ENCODE measurements around the gene RNF123. TPM values are rescaled to one million over a fixed set of nuclear protein-coding genes. Genes with fewer than 3 reads are reported as not detected.

The RNF123 gene
- total RNA-seq, 1 donor from 2014 or later: 49.9 TPM

GRCh38 chr3:49650637-49651036 is 38.7 kb upstream of the RNF123 start:
- no peak for TF ChIP-seq CTCF (conservative IDR thresholded peaks at IDR 0.05)
- H3K9me3 Mint-ChIP-seq: no peaks in the 10 kb centered on the region
- H3K4me3 Mint-ChIP-seq: no peak overlapping the region
- no peak overlapping the region for H3K27ac Mint-ChIP-seq
- H3K27me3 Mint-ChIP-seq: no peaks in the 10 kb centered on the region
- peaks cover 5% of the 10 kb centered on the region for H3K4me1 Mint-ChIP-seq (ENCODE audit: unreplicated experiment)
- no peaks in the 10 kb centered on the region for H3K36me3 Mint-ChIP-seq
- DNase-seq (ENCODE audit: extremely low spot score, unreplicated experiment): no peak

- no peak overlapping the region for H3K27ac Mint-ChIP-seq
These were observed 37.0 kb upstream of the RNF123 start for GRCh38 chr3:49652218-49652902.

GRCh38 chr3:49652903-49653415 is 36.4 kb upstream of the RNF123 start:
- Mint-ChIP-seq H3K4me1 (ENCODE audit: unreplicated experiment) (peaks cover 5% of the 10 kb centered on the region), H3K4me3 (no peak overlapping the region), H3K27ac (no peak overlapping the region), H3K9me3 (no peaks in the 10 kb centered on the region), H3K27me3 (no peaks in the 10 kb centered on the region), H3K36me3 (no peaks in the 10 kb centered on the region)
- no peak for DNase-seq (ENCODE audit: extremely low spot score, unreplicated experiment)
- no peak for TF ChIP-seq CTCF (conservative IDR thresholded peaks at IDR 0.05)

More at GRCh38 chr3:49652218-49652902, 37.0 kb upstream of the RNF123 start:
- no peaks in the 10 kb centered on the region for H3K36me3 Mint-ChIP-seq
- no peaks in the 10 kb centered on the region for H3K27me3 Mint-ChIP-seq
- H3K4me1 Mint-ChIP-seq (ENCODE audit: unreplicated experiment): peaks cover 5% of the 10 kb centered on the region
- DNase-seq (ENCODE audit: extremely low spot score, unreplicated experiment): no peak
- H3K9me3 Mint-ChIP-seq: no peaks in the 10 kb centered on the region
- no peak for TF ChIP-seq CTCF (conservative IDR thresholded peaks at IDR 0.05)
- no peak overlapping the region for H3K4me3 Mint-ChIP-seq

- no peaks in the 10 kb centered on the region for H3K36me3 Mint-ChIP-seq
- TF ChIP-seq CTCF (conservative IDR thresholded peaks at IDR 0.05): no peak
- H3K4me3 Mint-ChIP-seq: no peak overlapping the region
- DNase-seq (ENCODE audit: extremely low spot score, unreplicated experiment): no peak
- peaks cover 9% of the 10 kb centered on the region for H3K4me1 Mint-ChIP-seq (ENCODE audit: unreplicated experiment)
- H3K27me3 Mint-ChIP-seq: no peaks in the 10 kb centered on the region
- no peak overlapping the region for H3K27ac Mint-ChIP-seq
- H3K9me3 Mint-ChIP-seq: no peaks in the 10 kb centered on the region
These were observed 35.7 kb upstream of the RNF123 start for GRCh38 chr3:49653621-49654020.

- peaks cover 14% of the 10 kb centered on the region for H3K4me1 Mint-ChIP-seq (ENCODE audit: unreplicated experiment)
- H3K27ac Mint-ChIP-seq: no peak overlapping the region
- no peaks in the 10 kb centered on the region for H3K36me3 Mint-ChIP-seq
- no peak for DNase-seq (ENCODE audit: extremely low spot score, unreplicated experiment)
- H3K4me3 Mint-ChIP-seq: no peak overlapping the region
- no peaks in the 10 kb centered on the region for H3K27me3 Mint-ChIP-seq
- TF ChIP-seq CTCF (conservative IDR thresholded peaks at IDR 0.05): no peak
- H3K9me3 Mint-ChIP-seq: no peaks in the 10 kb centered on the region
These were observed 35.1 kb upstream of the RNF123 start for GRCh38 chr3:49654176-49654825.

All from type B pancreatic cell (in vitro differentiated cells).